ENCODE results near the gene COL8A1. TPM values are rescaled to one million over a fixed set of nuclear protein-coding genes. Genes with fewer than 3 reads are reported as not detected.

Gene COL8A1
- total RNA-seq, 1 experiment from 2014 or later: 0.13 TPM

DNA sequence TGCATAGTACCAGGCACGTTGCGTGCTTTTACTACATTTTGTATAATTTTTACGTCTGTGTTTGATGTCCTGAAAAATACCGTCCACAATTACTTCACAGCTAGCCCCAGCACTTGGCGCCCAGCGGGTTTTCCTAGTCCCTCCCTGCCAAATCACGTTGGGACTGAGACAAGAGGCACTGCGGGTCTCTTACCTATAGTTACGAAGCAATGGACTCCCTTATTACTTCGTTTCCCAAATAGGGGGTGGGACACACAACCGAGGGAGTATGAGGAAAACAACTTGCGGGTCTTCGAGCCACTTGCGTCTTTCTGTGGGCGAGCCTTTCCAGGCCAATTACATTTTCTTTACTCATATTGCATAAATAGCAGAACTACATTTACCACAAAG is 178.6 kb downstream of the COL8A1 start:
- DNase-seq (ENCODE audit: low read depth, low spot score) (no peak), ATAC-seq (peak; percentile 12)
- Histone ChIP-seq H3K27me3 (ENCODE audit: control insufficient read depth, insufficient read depth, low read length) (no peaks in the 10 kb centered on the region; the same call in 1 of the 2 replicates), H3K4me3 (ENCODE audit: low read depth in 2 of 2, low read length in 2 of 2) (peak overlapping the region; percentile 80 to 89), H3K27ac (ENCODE audit: low read length) (peak overlapping the region; percentile 94), H3K36me3 (ENCODE audit: control insufficient read depth, insufficient read depth, low read length) (no peaks in the 10 kb centered on the region), H3K4me1 (ENCODE audit: control insufficient read depth, insufficient read depth, low read length) (peaks cover 8% of the 10 kb centered on the region; the same call in 1 of the 2 replicates), H3K9me3 (ENCODE audit: control insufficient read depth, insufficient read depth, low read depth, low read length) (no peaks in the 10 kb centered on the region)
- in situ Hi-C loops (cut with HindIII; ENCODE audit: low pct_unique_long_range_greater_than_20kb, low sequenced_read_pairs): no loop called here
- TSS peak; percentile 94 for BruUV-seq (replicated peaks)
- ChIA-PET CTCF (no interaction called here), POLR2A (interaction anchor here (1.0 kb wide), 1 partner anchor 444 kb away, joined by 3 read pairs; the partner anchor contains the start of gene TBC1D23)
- TF ChIP-seq TCF7L2 (IDR thresholded peaks at IDR 0.05; ENCODE audit: low read depth, low read length) (no peak), REST (IDR thresholded peaks at IDR 0.05; ENCODE audit: insufficient read depth in 1 of 2, low read depth in 2 of 2, low read length in 1 of 2) (no peak), CTCF (IDR thresholded peaks at IDR 0.05) (no peak), POLR2AphosphoS5 (IDR thresholded peaks at IDR 0.05; ENCODE audit: low read depth, low read length) (no peak), SIN3A (IDR thresholded peaks at IDR 0.05; ENCODE audit: borderline replicate concordance, insufficient read depth, low read depth, low read length) (no peak)
- intact Hi-C loops (cut with micrococcal nuclease; ENCODE audit: unreplicated experiment): no loop called here

GRCh38 chr3:99817437-99818240 is 179.2 kb downstream of the COL8A1 start, which contains the start of gene CMSS1:
TSS of gene CMSS1 (plus strand) at chr3:99817862.
- Histone ChIP-seq H3K36me3 (ENCODE audit: control insufficient read depth, insufficient read depth, low read length) (no peaks in the 10 kb centered on the region), H3K4me3 (ENCODE audit: low read depth in 2 of 2, low read length in 2 of 2) (peak within 1 kb of the TSS; percentile 80 to 89), H3K27me3 (ENCODE audit: control insufficient read depth, insufficient read depth, low read length) (no peaks in the 10 kb centered on the region; the same call in 1 of the 2 replicates), H3K4me1 (ENCODE audit: control insufficient read depth, insufficient read depth, low read length) (peaks cover 8% of the 10 kb centered on the region; the same call in 1 of the 2 replicates), H3K9me3 (ENCODE audit: control insufficient read depth, insufficient read depth, low read depth, low read length) (no peaks in the 10 kb centered on the region), H3K27ac (ENCODE audit: low read length) (peak within 1 kb of the TSS; percentile 94)
- ChIA-PET POLR2A (interaction anchor here (0.9 to 1.0 kb wide), 2 partner anchors 9 to 443 kb away, joined by 3 read pairs; partner anchors contain the start of gene TBC1D23), CTCF (interaction anchor here (0.6 kb wide), 1 partner anchor 14 kb away, joined by 3 read pairs; no protein-coding TSS in a partner anchor)
- intact Hi-C loops (cut with micrococcal nuclease; ENCODE audit: unreplicated experiment): no loop called here
- peak; percentile 72 for TF ChIP-seq POLR2AphosphoS5 (IDR thresholded peaks at IDR 0.05; ENCODE audit: low read depth, low read length)
- peak; percentile 97 for TF ChIP-seq TCF7L2 (IDR thresholded peaks at IDR 0.05; ENCODE audit: low read depth, low read length)
- TF ChIP-seq REST (IDR thresholded peaks at IDR 0.05; ENCODE audit: insufficient read depth in 1 of 2, low read depth in 2 of 2, low read length in 1 of 2): no peak
- TF ChIP-seq SIN3A (IDR thresholded peaks at IDR 0.05; ENCODE audit: borderline replicate concordance, insufficient read depth, low read depth, low read length): peak; percentile 85
- no peak for TF ChIP-seq CTCF (IDR thresholded peaks at IDR 0.05)
- ATAC-seq: peak; percentile 99
- BruUV-seq (replicated peaks): TSS peak; percentile 78
- DNase-seq (ENCODE audit: low read depth, low spot score): peak; percentile 86
- in situ Hi-C loops (cut with HindIII; ENCODE audit: low pct_unique_long_range_greater_than_20kb, low sequenced_read_pairs): no loop called here

All from Panc1 (cell line).